ENCODE results near the gene VAV3.

DNA sequence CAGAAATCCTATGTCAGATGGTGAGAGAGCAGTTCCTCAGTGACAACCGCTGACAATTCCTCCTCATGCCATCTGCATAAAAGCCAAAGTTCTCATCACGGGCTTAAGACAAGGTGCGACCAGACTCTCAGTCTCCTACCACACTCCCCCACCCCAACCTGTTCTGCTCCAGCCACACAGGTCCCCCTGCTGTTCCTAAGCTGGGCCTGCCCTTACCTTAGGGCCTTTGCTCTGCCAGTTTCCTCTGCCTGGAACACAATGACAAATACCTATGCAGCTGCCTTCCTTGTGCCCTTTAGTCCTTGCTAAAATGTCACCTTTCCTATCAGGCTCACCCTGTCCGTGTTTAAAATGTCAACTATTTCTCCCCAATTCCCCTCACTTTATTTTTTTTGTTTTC lies 441.9 kb downstream of the VAV3 start:
- TF ChIP-seq, protein P1, sequence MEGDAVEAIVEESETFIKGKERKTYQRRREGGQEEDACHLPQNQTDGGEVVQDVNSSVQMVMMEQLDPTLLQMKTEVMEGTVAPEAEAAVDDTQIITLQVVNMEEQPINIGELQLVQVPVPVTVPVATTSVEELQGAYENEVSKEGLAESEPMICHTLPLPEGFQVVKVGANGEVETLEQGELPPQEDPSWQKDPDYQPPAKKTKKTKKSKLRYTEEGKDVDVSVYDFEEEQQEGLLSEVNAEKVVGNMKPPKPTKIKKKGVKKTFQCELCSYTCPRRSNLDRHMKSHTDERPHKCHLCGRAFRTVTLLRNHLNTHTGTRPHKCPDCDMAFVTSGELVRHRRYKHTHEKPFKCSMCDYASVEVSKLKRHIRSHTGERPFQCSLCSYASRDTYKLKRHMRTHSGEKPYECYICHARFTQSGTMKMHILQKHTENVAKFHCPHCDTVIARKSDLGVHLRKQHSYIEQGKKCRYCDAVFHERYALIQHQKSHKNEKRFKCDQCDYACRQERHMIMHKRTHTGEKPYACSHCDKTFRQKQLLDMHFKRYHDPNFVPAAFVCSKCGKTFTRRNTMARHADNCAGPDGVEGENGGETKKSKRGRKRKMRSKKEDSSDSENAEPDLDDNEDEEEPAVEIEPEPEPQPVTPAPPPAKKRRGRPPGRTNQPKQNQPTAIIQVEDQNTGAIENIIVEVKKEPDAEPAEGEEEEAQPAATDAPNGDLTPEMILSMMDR (IDR thresholded peaks at IDR 0.05) = no peak
- no peak for TF ChIP-seq POLR2A (IDR thresholded peaks at IDR 0.05)

Measured in body of pancreas (tissue), 4 donors.